Activated CD8-positive, alpha-beta T cell treated with anti-CD3 and anti-CD28 coated beads, Interleukin-2, amount 10 ng/mL, durations not matched to agents 7 days and 5 days (primary cell): ENCODE measurements around the gene MYF5. TPM values are rescaled to one million over a fixed set of nuclear protein-coding genes. Genes with fewer than 3 reads are reported as not detected.

ENCODE experiments used
- ATAC-seq: fragments of 150-1000 bp; cut with Tn5 transposase; one replicate; pipeline ENCODE4 v1.10.0; 2021; ENCODE audit warnings: moderate library complexity
- CTCF ChIA-PET: fragments of 350-600 bp; sonication (Branson Sonifier 250); formaldehyde crosslinking; loops from one replicate; lab custom pipeline; 2021; ENCODE audit warnings: antibody characterized with exemption; lab: Charles Lee
- POLR2A ChIA-PET: fragments of 350-600 bp; sonication (Branson Sonifier 250); formaldehyde crosslinking; loops from one replicate; lab custom pipeline; 2021; ENCODE audit warnings: antibody characterized with exemption; lab: Charles Lee
- DNase-seq: peaks from one replicate; pipeline ENCODE4 v3.0.0-alpha.2; 2020
- H3K27ac Mint-ChIP-seq: one replicate; pipeline ENCODE4 v1.8.0; 2021; ENCODE audit warnings: mild to moderate bottlenecking, mixed read lengths
- H3K27me3 Mint-ChIP-seq: one replicate; pipeline ENCODE4 v1.8.0; 2021; ENCODE audit warnings: low read depth, mixed read lengths
- H3K36me3 Mint-ChIP-seq: one replicate; pipeline ENCODE4 v1.8.0; 2021; ENCODE audit warnings: low read depth, mixed read lengths
- H3K4me1 Mint-ChIP-seq: one replicate; pipeline ENCODE4 v1.8.0; 2021; ENCODE audit warnings: low read depth, mixed read lengths
- H3K4me3 Mint-ChIP-seq: one replicate; pipeline ENCODE4 v1.8.0; 2021; ENCODE audit warnings: mild to moderate bottlenecking, mixed read lengths
- H3K9me3 Mint-ChIP-seq: one replicate; pipeline ENCODE4 v1.8.0; 2022; ENCODE audit warnings: mixed read lengths; ENCODE audit not compliant: insufficient read depth
- total RNA-seq, 2 experiments: library from RNA; stranded (reverse); gene quantifications; one replicate each; pipeline ENCODE4 v1.2.3, GENCODE V29; 2021

MYF5 gene
- total RNA-seq, 2 experiments from 2014 or later: not detected

DNA sequence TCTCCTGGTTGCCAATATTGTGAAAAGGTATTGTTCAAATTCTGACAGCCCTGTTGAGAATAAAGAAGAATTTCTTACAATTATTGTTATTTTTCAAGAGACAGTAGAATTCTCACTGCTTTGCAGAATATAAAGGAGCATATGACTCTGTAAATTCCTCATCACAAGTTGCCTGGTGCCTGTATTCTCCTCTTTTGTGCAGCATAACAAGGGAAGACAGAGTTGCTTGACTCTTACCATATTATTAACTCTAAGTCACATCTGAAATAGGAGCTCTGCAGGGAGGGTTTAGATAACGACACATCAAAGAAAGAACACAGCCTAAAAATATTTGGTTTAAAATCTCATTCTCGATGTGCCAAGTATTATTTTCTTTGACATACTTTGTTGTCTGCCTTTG lies 31.1 kb downstream of the MYF5 start:
- DNase-seq (no peak), ATAC-seq (no peak)
- no peak overlapping the region for H3K4me3 Mint-ChIP-seq
- no peaks in the 10 kb centered on the region for H3K9me3 Mint-ChIP-seq
- ChIA-PET POLR2A (no interaction called here), CTCF (no interaction called here)
- H3K27ac Mint-ChIP-seq: no peak overlapping the region
- H3K36me3 Mint-ChIP-seq: no peaks in the 10 kb centered on the region
- no peaks in the 10 kb centered on the region for H3K27me3 Mint-ChIP-seq
- H3K4me1 Mint-ChIP-seq: no peaks in the 10 kb centered on the region

DNA sequence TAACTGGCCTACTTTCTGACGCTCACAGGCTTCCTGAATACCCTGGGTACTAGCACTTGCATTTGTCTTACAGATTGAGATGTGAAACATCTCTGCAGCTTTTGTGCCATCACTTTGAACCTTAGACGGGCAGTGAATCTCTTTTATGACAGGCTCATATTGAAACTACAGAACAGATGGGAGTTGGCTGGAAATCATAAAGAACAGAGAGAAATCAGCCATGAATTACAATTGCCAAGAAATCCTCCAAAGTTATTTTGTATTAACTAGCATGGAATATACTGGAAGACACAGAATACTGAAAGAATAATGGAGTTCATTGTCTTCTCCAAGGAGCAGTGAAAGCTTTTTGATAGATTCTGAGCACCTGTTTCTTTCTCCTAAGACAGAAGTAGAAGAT lies 32.7 kb downstream of the MYF5 start:
- no peaks in the 10 kb centered on the region for H3K27me3 Mint-ChIP-seq
- CTCF ChIA-PET: no interaction called here
- POLR2A ChIA-PET: no interaction called here
- no peaks in the 10 kb centered on the region for H3K36me3 Mint-ChIP-seq
- no peak overlapping the region for H3K4me3 Mint-ChIP-seq
- no peaks in the 10 kb centered on the region for H3K9me3 Mint-ChIP-seq
- no peaks in the 10 kb centered on the region for H3K4me1 Mint-ChIP-seq
- no peak for DNase-seq
- no peak overlapping the region for H3K27ac Mint-ChIP-seq
- no peak for ATAC-seq

DNA sequence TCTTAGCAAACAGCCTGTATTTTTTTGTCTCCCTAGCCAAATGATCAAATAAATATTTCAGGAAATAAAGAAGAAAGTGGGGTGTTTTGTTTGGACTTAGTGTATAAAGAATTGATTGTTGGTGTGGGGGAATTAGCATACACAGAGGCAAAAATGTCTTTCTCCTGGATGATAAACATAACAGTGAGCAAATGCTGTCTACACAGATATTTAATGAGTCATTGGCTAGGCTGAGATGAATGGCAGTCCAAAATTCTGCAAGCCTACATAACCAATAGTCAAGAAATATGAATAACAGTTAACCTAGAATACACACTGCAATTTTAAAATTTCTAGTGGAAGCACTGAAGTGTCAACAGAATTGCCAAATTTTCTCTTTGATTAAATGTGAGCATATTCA lies 35.8 kb downstream of the MYF5 start:
- Mint-ChIP-seq H3K9me3 (no peaks in the 10 kb centered on the region), H3K36me3 (no peaks in the 10 kb centered on the region), H3K27me3 (no peaks in the 10 kb centered on the region), H3K4me3 (no peak overlapping the region), H3K27ac (no peak overlapping the region), H3K4me1 (no peaks in the 10 kb centered on the region)
- DNase-seq (no peak), ATAC-seq (no peak)
- POLR2A ChIA-PET: no interaction called here
- CTCF ChIA-PET: no interaction called here

DNA sequence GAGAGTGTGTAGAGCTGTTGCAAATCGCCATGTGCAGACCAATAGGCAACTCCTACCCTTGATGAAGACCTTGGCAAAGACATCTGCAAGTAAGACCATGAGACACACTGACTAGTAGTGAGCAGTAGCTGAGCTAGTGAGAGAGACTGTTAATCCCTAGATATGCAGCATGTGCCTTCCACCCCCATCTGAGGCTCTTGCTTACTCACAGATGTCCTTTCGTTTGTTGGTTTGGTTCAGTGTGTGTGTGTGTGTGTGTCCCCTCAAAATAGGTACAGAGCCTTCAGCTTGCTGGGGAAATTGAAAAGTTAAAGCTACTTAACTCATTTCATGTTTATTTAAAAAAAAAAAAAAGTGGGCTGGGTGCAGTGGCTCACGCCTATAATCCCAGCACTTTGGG lies 37.6 kb downstream of the MYF5 start:
- no peak overlapping the region for H3K4me3 Mint-ChIP-seq
- H3K36me3 Mint-ChIP-seq: no peaks in the 10 kb centered on the region
- no peaks in the 10 kb centered on the region for H3K4me1 Mint-ChIP-seq
- no peaks in the 10 kb centered on the region for H3K27me3 Mint-ChIP-seq
- H3K27ac Mint-ChIP-seq: no peak overlapping the region
- CTCF ChIA-PET: interaction anchor here (1.1 kb wide), 1 partner anchor 9 kb away, joined by 4 read pairs; no protein-coding TSS in a partner anchor
- ATAC-seq (no peak), DNase-seq (no peak)
- H3K9me3 Mint-ChIP-seq: no peaks in the 10 kb centered on the region
- POLR2A ChIA-PET: no interaction called here

DNA sequence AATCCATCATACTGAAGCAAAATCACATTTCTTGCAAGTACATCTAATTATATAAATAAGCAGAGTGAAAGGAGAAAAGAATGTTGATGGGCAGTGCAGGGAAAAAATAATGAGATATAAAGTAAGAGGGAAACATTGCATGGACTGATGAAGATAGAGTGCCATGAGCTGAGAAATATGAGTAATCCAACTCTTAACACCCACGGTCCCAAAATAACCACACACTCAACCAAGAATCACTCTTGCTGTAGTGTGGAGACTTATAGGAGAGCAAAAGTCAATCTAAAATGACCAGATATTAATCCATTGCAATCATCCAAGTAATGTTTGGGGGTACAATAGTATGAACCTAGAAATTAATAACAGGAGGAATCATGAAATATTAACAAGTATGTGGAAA lies 40.2 kb downstream of the MYF5 start:
- ATAC-seq: no peak
- ChIA-PET CTCF (no interaction called here), POLR2A (no interaction called here)
- Mint-ChIP-seq H3K36me3 (no peaks in the 10 kb centered on the region), H3K27ac (no peak overlapping the region), H3K4me3 (no peak overlapping the region), H3K27me3 (no peaks in the 10 kb centered on the region), H3K4me1 (no peaks in the 10 kb centered on the region), H3K9me3 (no peaks in the 10 kb centered on the region)
- no peak for DNase-seq

DNA sequence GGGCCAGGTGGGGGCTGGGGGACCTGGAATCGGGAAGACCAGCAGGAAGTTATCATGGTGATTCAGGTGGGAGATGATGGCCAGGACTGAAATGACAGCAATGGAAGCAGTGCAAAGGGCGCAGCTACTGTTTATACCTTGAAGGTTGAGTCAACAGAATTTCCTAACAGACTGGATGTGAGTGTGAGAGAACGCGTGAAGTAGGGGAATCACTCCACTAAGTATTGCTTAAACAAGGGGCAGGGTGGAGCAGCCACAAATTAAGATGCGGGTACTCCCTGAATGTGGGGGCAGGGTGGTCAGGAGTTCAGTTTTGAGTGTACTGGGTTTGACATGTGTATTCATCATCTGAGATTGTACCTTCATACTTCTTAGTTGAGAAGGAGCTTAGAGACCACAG lies 45.1 kb downstream of the MYF5 start:
- DNase-seq: no peak
- ChIA-PET POLR2A (no interaction called here), CTCF (no interaction called here)
- Mint-ChIP-seq H3K36me3 (no peaks in the 10 kb centered on the region), H3K9me3 (no peaks in the 10 kb centered on the region), H3K4me1 (no peaks in the 10 kb centered on the region), H3K4me3 (no peak overlapping the region), H3K27ac (no peak overlapping the region), H3K27me3 (no peaks in the 10 kb centered on the region)
- no peak for ATAC-seq

DNA sequence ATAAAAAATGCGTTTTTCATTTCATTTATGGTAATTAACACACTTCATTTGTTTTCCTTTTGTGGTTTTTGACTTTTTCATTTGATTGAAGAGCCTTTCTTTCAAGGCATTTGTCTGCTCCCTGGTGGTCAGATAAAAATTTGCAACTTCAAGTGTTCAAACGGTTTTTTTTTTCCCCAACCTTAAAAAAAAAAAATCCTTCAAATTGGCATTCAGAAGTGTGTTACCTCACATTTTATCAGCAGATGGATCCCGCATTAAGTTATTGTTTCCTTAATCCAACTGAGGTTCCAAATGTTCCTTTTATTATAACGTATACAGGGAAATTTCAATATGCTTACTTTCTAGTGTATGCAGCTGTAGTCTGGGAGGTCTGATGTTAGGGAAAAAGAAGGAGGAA lies 47.2 kb downstream of the MYF5 start:
- Mint-ChIP-seq H3K9me3 (no peaks in the 10 kb centered on the region), H3K4me1 (no peaks in the 10 kb centered on the region)
- CTCF ChIA-PET: interaction anchor here (0.8 kb wide), 1 partner anchor 10 kb away, joined by 4 read pairs; no protein-coding TSS in a partner anchor

DNA sequence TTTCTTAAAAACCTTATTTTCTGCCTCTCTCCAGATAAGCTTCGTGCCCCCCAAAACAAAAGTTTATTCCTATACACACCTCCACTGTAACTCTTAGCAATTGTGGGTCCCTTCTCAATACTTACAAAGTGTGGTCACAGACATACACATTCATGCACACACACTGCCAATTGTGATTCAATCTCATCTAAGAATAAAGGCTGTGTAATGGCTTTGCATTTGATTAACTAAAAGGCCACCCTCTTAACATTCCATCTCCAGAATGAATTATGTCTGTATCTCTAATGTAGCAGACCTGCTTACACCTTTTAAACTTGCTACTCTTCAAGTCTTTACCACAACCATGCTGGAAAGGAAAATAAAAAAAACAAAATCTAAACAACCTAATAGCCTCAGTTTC lies 49.5 kb downstream of the MYF5 start:
- POLR2A ChIA-PET: no interaction called here
- ATAC-seq: no peak
- Mint-ChIP-seq H3K27ac (no peak overlapping the region), H3K9me3 (no peaks in the 10 kb centered on the region), H3K36me3 (no peaks in the 10 kb centered on the region), H3K27me3 (no peaks in the 10 kb centered on the region), H3K4me1 (no peaks in the 10 kb centered on the region), H3K4me3 (no peak overlapping the region)
- DNase-seq: no peak
- CTCF ChIA-PET: no interaction called here

More for the DNA sequence above, 47.2 kb downstream of the MYF5 start:
- no peaks in the 10 kb centered on the region for H3K27me3 Mint-ChIP-seq
- H3K36me3 Mint-ChIP-seq: no peaks in the 10 kb centered on the region
- POLR2A ChIA-PET: no interaction called here
- ATAC-seq (no peak), DNase-seq (no peak)
- no peak overlapping the region for H3K4me3 Mint-ChIP-seq
- H3K27ac Mint-ChIP-seq: no peak overlapping the region

DNA sequence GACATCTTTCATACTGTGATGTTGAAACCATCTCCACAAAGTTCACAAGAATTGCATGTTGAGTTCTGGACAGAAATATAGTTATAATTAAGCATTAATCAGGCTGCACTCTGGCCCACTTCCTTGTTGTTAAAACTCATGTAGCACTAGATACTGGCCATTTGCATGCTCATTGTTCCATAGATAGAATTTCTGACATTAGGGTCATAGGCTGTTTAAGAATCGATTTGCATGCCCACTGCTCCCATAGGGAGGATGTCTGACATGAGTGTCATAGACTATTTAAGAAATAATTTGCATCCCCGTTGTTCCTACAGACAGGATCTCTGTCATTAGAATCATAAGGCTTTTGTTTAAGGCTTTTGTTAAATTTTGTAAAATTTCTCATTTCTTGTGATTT lies 50.2 kb downstream of the MYF5 start:
- Mint-ChIP-seq H3K4me1 (no peaks in the 10 kb centered on the region), H3K9me3 (no peaks in the 10 kb centered on the region), H3K4me3 (no peak overlapping the region), H3K27me3 (no peaks in the 10 kb centered on the region), H3K36me3 (no peaks in the 10 kb centered on the region), H3K27ac (no peak overlapping the region)
- CTCF ChIA-PET: no interaction called here
- POLR2A ChIA-PET: no interaction called here
- no peak for ATAC-seq
- DNase-seq: no peak

Other genes with a start within 250 kb of the MYF5 start
- not detected for gene MYF6, start 9.3 kb upstream of the MYF5 start, total RNA-seq
- gene LIN7A, start 221.0 kb downstream of the MYF5 start, total RNA-seq: not detected